HL-60/S4 (cell line): Measurements from ENCODE around the gene KIZ.
"Not testable (repeated sequence)": the region's sequence is repeated elsewhere in the genome, so short reads cannot be mapped to it uniquely, and the experiment has no call there.

ENCODE experiments used
- in situ Hi-C: fragments of 300-500 bp; cut with MboI; formaldehyde crosslinking; loops from 2 replicates; pipeline ENCODE4 v1.14.3; 2022; ENCODE audit warnings: low sequenced_read_pairs

The KIZ gene

GRCh38 chr20:21136015-21136732, 10.3 kb downstream of the KIZ start:
- in situ Hi-C loops = no loop called here

GRCh38 chr20:21137078-21137477, 11.2 kb downstream of the KIZ start:
- in situ Hi-C loops = no loop called here

GRCh38 chr20:21139881-21140566, 14.1 kb downstream of the KIZ start:
- in situ Hi-C loops = no loop called here

GRCh38 chr20:21141825-21142224, 15.9 kb downstream of the KIZ start:
- in situ Hi-C loops = no loop called here

DNA sequence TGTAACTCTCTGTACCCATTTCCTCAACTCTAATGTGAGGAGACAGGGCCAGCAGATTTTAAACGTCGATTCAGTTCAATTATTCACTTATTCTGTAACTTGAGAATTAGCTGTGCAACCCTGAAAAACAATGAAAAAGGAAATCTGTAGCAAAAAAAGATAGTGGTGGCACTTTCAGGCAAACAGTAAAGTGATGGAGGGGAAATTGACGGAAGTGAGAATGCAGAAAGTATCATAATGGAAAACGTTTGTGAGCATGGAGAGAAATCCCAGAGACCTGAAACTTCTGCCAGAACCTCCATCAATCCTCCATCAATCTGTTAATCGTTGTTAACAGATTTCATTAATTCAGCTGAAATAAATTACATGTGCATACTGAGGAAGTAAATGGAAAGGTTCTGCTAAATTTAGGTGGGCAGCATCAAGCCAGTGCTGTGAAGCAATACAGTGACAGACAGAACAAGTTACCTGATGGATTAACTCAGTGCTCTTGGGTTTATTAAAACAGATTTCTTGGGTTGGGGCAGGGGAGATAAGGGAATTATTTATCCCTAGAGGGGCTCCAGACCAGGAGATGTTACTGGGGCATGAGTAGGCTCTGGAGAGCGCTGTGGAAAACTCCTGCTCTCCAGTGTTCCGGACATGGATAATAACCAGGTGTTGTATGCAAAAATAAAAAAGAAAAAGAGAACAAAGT, 17.5 kb downstream of the KIZ start:
- in situ Hi-C loops = no loop called here

- in situ Hi-C loops = no loop called here
Measured at GRCh38 chr20:21145424-21145823, 19.5 kb downstream of the KIZ start.

DNA sequence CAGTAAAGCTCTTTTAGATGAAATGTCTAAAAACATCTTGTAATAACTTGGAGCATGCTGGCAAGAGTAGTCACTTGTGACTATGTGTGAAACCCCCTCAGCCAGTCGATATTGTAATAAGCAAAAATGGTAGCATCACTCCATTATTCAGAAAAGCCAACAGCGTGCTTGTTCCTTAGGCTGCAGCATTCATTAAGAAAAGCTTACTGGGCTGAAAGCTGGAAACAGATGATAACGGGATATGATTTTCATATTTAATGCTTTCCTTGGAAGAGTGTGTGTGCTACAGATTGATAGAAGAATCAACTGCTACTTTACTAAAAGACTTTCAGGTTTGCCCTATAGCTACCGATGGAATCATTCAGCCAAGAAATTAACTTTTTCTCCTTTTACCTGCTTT, 20.3 kb downstream of the KIZ start:
- in situ Hi-C loops = no loop called here

DNA sequence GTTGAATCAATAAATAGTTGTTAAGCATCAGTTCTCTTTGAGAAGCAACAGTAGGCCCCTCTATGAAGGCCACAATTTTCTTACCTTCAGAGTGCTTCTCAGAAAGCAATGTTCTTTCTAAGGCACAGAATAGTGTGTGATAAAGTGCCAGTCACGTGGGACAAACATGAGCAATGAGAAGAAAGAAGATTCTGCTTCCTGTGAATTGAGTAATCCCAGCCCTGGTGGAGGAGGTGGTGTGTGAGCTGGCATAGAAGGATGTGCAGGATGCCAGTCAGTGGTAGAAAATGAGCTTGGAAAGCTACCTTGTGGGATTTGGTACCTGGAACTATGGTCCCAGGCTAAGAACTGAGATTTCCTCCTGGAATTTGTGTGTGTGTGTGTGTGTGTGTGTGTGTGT, 21.7 kb downstream of the KIZ start:
- in situ Hi-C loops = no loop called here

- in situ Hi-C loops = no loop called here
Measured at GRCh38 chr20:21149344-21149743, 23.5 kb downstream of the KIZ start.

- in situ Hi-C loops = no loop called here
Measured at GRCh38 chr20:21151791-21152190, 25.9 kb downstream of the KIZ start.

DNA sequence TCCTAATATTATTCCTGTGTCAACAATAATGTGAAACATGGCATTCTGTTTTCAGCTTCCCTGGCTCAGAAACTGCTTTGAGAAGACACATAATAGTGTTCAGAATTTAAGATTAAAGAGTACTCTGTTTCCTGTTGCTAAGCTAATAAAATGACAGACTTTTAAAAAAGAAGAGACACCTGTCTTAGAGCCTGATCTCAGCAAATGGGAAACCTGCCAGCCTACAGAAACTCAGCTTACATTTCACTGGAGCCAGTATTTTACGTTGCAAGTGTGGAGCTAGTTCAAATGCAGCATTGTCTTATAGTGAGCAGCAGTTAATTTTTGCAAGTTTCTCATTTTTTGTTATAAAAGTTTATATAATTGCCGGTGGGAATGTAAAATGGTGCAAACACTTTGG, 28.8 kb downstream of the KIZ start:
- in situ Hi-C loops = no loop called here

DNA sequence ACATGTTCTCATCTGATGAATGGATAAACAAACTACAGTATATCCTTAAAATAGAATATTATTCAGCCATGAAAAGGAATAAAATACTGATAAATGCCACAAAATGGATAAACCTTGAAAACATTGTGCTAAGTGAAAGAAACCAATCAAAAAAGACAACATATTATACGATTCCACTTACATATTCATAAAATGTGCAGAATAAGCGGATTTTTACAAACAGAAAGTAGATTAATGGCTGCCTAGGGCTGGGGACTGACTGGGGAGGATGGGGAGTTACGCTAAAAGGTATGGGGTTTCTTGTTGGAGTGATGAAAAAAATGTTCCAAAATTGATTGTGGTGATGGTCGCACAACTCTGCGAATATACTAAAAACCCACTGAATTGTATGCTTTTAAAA, 29.4 kb downstream of the KIZ start:
- in situ Hi-C loops = no loop called here

DNA sequence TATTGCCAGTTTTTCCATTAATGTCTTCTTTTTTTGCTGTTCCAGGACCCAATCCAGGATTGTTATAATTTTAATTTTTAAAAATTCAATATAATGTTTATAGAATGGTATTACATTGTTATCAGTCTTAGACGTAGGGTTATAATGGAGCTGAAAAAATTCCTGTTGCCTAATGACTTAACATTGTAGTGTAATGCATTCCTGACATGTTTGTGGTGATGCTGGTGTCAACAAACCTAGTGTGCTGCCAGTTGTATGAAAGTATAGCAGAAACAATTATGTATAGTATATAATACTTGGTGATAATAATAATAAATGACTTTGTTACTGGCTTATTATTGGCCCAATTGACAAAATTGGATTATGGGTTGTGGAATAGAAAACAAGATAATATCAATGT, 30.4 kb downstream of the KIZ start:
- in situ Hi-C loops = no loop called here

GRCh38 chr20:21157006-21157405, 31.1 kb downstream of the KIZ start:
- in situ Hi-C loops = no loop called here

DNA sequence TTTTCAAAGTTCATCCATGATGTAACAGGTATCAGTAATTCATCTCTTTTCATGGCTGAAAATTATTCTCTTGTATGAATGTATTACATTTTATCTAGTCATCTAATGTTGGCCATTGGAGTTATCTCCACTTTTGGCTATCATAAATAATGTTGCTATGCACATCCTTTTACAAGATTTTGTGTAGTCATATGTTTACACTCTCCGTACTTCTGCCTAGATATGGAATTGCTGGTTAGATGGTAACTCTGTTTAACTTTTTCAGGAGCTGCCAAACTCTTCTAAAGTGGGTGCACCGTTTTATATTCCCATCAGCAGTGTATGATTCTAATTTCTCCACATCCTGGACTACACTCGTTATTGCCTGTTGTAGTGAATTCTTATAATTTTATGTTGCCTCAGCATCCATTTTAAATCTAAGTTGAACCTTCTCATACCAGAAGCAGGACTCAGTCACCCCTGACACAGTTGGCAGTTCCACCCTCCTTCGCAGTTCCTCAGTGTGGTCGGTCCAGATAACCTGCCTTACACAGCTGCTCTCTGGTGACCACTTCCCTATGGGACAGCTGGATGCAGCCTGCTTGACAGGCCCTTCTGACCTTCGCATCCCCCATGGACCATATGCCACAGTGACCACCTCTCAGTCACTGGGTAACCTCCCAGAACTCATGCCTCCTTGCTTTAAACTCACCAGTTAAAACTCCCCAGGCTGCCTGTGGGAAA, 33.9 kb downstream of the KIZ start:
- in situ Hi-C loops = no loop called here

- in situ Hi-C loops = no loop called here
Measured at GRCh38 chr20:21161926-21162325, 36.0 kb downstream of the KIZ start.

GRCh38 chr20:21162631-21163030, 36.7 kb downstream of the KIZ start:
- in situ Hi-C loops = no loop called here

DNA sequence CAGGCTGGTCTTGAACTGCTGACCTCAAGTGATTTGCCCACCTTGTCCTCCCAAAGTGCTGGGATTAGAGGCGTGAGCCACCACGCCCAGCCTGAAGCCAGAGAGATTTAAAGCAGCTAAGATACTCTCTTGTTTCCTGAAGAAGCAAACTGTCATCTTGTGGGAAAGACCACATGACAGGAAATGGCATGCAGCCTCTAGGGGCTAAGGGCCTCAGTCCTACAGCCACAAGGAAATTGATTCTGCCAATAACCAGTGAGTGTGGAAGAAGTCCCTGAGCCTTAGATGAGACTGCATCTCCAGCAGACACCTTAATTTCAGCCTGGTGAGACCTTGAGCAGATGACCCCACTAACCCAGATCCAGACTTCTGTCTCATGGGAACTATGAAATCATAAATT, 40.9 kb downstream of the KIZ start:
- in situ Hi-C loops = no loop called here

- in situ Hi-C loops = no loop called here
Measured at GRCh38 chr20:21167261-21167660, 41.4 kb downstream of the KIZ start.

- in situ Hi-C loops = not testable (repeated sequence)
Measured at GRCh38 chr20:21168061-21168460, 42.2 kb downstream of the KIZ start.

DNA sequence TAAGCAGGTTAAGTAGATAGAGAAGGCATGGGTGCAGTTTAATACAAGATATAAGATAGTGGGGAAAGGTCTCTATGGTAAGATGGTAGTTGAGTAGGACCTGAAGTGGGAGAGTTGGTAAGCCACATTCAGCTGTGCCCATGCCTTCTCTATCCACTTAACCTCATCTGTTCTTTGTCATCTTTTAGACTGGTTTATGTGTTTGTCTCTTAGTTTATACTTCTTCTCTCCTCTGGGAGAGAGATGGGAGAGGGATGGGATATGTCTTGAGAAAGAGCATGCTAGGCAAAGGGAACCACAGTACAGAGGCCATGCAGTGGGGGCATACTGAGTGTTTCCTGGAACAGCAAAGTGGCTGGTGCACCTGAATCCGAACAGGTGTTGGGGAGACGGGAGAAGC, 46.7 kb downstream of the KIZ start:
- in situ Hi-C loops = no loop called here
